Epithelial cell of umbilical artery (primary cell): ENCODE results near the gene HOXB2. TPM values are rescaled to one million over a fixed set of nuclear protein-coding genes. Genes with fewer than 3 reads are reported as not detected.

ENCODE experiments used
- total RNA-seq: library from RNA; depleted of rRNA; stranded (reverse); fragments of >200 nt; gene quantifications from 2 replicates; pipeline ENCODE4 v1.2.3, GENCODE V29; 2014

Gene HOXB2
- total RNA-seq: 3.3 and 5.8 TPM in 2 replicates

GRCh38 chr17:48545022-48545375, at the start of gene HOXB2:
HOXB2 (minus strand) TSS chr17:48545109; CDS start chr17:48544911, 198 bp downstream.

DNA sequence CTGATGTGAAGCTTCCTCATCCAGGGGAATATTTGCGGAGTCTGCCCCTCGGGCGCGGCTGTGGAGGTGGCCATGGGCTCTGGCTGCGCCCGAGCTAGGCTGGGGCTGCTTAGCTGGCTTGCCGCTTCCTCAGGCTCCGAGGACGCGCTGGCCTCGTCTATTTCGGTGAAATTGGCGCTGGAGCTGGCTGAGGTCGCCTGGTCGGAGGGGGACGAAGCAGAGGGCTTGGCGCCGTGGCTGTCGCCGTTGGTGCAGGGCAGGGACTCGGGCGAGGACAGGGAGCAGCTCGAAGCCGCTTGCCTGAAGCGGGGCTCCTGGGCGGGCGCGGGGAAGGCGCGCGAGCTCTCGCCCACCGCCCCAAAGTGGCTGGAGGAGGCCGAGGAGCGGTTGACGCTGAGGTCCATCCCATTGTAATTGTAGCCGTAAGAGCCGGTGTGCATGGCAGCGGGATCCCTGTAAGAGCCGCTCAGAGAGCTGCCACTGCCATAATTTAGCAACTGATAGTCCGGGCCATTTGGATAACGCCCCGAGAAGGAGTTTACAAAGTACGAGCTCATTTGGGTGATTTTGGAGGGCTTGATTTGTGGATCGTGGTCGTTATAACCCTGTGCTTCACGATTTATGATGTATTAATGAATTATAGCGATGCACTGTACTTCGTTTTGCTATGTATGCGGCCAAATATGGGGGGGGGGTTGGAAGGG, 48.4 kb upstream of the HOXB2 start, which contains the start of gene HOXB5:
Gene HOXB5, minus strand, starts transcription at position 654 of the 704 bp plus-strand sequence. Its CDS starts 97 bp downstream, at position 557.

DNA sequence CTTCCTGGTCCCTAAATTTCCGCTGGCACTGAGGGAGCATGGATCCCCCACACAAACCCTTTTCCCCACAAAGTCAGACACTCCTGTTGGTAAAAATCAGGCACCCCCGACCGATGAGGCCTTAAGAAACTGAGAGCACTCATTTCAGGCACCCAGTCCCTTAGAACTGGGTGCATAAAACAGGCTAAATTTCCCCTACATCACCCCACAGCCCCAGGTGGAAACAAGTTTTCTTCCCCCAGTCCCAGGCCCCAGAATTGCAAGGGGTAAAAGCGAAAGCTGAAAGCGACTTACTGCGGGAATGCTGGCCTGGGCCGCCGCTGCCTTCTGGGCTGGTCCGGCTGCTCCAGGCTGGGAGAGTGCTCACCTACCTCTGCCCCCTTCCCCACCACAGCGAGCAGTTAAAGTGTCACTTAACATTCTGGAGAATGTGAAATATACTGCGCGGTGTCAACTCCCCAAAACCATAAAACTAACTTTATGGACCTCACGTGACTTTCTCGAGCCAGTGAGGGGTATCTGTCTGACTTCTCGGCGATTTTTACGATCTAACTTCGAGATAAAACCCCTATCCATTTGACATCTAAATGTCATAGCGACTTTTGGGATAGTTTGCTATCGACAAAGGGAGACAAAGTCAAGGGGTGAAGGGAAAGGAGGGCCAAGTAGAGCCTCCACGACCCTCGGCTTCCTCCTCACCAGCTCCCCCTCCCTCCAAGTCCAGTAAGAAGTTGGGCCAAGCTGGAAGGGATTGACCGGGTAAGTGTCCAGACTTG, 45.1 kb upstream of the HOXB2 start, which contains the start of gene HOXB3:
Gene HOXB3, minus strand, starts transcription at position 411 of the 776 bp plus-strand sequence. CDS start 37,767 bp downstream, outside the sequence.

GRCh38 chr17:48577946-48578615, 33.2 kb upstream of the HOXB2 start, which contains the start of gene HOXB4:
HOXB4 (minus strand) TSS chr17:48578350; CDS start chr17:48578319, 31 bp downstream.

DNA sequence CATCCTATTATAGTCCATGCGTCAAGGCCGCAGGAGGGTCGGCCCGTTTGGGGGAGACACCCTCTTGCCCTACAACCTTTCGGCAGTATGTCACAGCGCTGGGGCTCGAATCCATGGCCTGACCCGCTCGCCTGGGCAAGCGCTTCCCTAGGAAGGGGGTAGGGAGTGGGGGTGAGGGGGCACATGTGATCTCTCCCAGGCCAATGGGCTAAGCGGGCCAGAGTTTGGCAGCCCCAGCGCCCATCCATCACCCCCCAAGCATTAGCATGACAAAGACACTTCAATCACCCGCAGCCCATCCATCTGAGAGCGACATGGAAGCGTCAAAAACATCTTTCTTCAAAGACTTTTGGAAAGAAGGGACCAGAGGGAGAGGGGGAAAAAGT, 14.0 kb downstream of the HOXB2 start, which contains the start of gene HOXB1:
Gene HOXB1, minus strand, starts transcription at position 125 of the 386 bp plus-strand sequence. Its CDS starts 107 bp downstream, at position 18.

Other genes with a start within 250 kb of the HOXB2 start
- 0.46 and 0.65 TPM in 2 replicates for gene SKAP1, start 114.9 kb downstream of the HOXB2 start, total RNA-seq
- gene HOXB1, start 14.1 kb downstream of the HOXB2 start, total RNA-seq: not detected in 2 replicates
- gene HOXB4, start 33.2 kb upstream of the HOXB2 start, total RNA-seq: 3.2 and 4.6 TPM in 2 replicates
- gene HOXB3, start 45.1 kb upstream of the HOXB2 start, total RNA-seq: 5.8 and 11.2 TPM in 2 replicates
- under 0.01 and 0.61 TPM in 2 replicates for gene HOXB5, start 48.7 kb upstream of the HOXB2 start, total RNA-seq
- gene HOXB6, start 59.9 kb upstream of the HOXB2 start, total RNA-seq: 6.2 and 12.9 TPM in 2 replicates
- gene HOXB7, start 65.9 kb upstream of the HOXB2 start, total RNA-seq: 8.4 and 13.8 TPM in 2 replicates
- 2.0 and 3.6 TPM in 2 replicates for gene HOXB8, start 70.2 kb upstream of the HOXB2 start, total RNA-seq
- gene HOXB9, start 81.2 kb upstream of the HOXB2 start, total RNA-seq: 0.32 and 0.76 TPM in 2 replicates
- gene PRAC1, start 177.4 kb upstream of the HOXB2 start, total RNA-seq: not detected in 2 replicates
- not detected in 2 replicates for gene PRAC2, start 178.1 kb upstream of the HOXB2 start, total RNA-seq
- not detected in 2 replicates for gene HOXB13, start 183.6 kb upstream of the HOXB2 start, total RNA-seq